ENCODE measurements around the gene SPACA5B. TPM values are rescaled to one million over a fixed set of nuclear protein-coding genes. Genes with fewer than 3 reads are reported as not detected.

The SPACA5B gene
- total RNA-seq, result not detected in 2 replicates

DNA sequence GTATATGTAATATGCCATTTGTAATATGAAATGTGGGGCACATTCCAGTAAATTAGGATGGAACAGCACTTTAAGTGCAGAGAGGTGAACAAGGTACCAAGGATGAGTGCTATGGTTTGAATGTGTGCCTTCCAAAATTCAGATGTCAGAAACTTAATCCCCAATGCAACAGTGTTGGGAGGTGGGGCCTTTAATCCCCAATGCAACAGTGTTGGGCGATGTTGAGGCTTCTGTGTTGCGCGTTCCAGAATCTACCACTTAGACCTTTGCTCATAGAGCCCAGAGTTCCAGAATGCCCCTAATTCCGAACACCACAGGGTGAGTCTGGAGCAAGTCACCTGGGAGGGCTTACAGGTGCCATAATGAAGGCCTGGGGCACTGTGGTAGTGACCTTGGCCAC, at the start of gene SPACA5B:
Gene SPACA5B, plus strand, starts transcription at position 301 of the 400 bp plus-strand sequence. Its CDS starts 62 bp downstream, at position 363.

Small RNA genes lying within 50 kb of the gene (small RNA-seq; reads per million reads assigned to genes)
- gene AC245047.7 (not detected), gene RNU6-707P (not detected)

Other genes starting within 250 kb of the SPACA5B start
- gene ZNF182, start 126.6 kb upstream of the SPACA5B start, total RNA-seq, result 2.1 and 2.8 TPM in 2 replicates
- not detected in 2 replicates for gene SPACA5, start 123.6 kb upstream of the SPACA5B start, total RNA-seq
- gene ZNF630, start 59.0 kb upstream of the SPACA5B start, total RNA-seq, result 1.5 and 2.1 TPM in 2 replicates
- gene SSX5, start 66.2 kb downstream of the SPACA5B start, total RNA-seq, result not detected in 2 replicates
- not detected in 2 replicates for gene SSX1, start 124.8 kb downstream of the SPACA5B start, total RNA-seq
- not detected in 2 replicates for gene SSX3, start 226.1 kb downstream of the SPACA5B start, total RNA-seq

Measured in hair follicle dermal papilla cell (primary cell).